ENCODE results near the gene PAXX.
"Not testable (repeated sequence)": the region's sequence is repeated elsewhere in the genome, so short reads cannot be mapped to it uniquely, and the experiment has no call there.

PAXX gene

DNA sequence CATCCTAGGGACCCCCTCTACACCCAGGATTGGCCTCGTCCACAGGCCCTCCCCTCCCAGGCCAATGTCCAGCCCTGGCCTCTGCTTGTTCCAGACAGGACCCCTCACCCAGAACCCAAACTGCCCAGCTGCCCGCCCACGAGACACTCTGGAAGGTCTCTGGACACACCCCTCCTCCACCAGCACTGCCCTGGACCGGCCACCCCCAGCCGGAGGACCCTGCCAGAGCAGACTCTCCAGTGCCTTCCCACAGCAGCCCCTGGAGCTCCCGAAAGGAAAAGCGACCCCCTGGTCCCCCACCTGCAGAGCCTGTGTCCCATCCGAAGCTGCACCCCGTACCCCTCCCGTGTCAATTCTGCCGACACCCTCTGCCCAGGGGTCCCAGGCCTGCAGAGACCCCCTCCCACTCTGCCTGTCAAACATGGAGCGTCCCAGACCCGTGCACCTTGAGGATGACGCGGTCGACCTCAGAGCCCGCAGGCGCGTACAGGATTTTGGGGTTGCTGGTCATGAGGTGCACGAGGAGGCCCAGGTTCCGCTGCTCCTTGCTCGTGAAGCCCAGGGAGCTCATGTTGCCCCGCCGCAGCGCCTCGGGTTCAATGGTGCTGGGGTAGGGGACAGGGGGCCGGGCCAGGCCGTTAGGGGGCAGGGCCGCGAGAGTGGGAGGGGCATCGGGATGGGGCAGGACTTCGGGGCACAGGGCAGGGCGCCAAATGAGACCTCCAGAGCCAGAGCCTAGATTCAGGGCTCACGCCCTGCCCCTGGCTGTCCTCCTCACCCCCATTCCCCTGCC lies 27.9 kb downstream of the PAXX start:
- DNase-seq: no peak

DNA sequence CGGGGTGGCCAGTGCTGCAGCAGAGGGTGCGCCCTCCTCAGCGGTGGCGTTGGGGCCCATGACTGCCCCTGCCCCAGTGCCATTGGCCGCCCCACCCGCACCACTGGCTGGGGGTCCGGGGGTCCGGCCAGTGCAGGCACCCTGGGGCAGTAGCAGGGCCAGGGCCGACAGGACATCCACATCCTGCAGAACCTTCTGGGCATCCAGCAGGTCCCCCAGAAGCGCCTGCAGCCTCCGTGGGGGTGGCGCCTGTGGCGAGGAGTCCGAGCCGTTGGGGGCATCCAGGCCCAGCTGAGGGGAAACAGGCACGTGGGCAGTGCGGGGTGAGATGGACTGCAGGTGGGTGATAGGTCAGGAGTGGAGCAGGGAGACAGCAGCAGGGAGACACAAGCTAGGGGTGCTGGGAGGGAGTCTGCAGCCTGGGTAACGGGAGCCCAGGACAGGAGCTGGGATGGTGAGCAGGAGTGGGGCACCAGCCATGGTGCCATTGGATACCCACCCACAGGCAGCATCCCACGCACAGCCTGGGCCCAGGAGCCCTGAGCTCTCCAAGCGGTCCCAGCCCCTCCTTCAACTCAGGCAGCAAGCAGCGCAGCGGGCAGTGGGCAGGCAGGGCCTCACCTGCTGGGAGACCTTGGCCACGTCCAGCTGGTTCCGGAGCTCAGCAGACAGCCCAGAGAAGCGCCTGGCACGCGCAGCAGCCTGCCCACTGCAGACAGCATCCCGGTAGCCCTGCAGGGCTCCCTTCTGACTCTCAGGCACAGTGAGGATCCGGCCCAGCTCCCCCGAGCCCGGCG lies 28.7 kb downstream of the PAXX start:
- DNase-seq: no peak

- no peak for DNase-seq
Observed at GRCh38 chr9:137021568-137021978, 29.4 kb downstream of the PAXX start.

- no peak for DNase-seq
Observed at GRCh38 chr9:137021979-137022661, 29.9 kb downstream of the PAXX start.

DNA sequence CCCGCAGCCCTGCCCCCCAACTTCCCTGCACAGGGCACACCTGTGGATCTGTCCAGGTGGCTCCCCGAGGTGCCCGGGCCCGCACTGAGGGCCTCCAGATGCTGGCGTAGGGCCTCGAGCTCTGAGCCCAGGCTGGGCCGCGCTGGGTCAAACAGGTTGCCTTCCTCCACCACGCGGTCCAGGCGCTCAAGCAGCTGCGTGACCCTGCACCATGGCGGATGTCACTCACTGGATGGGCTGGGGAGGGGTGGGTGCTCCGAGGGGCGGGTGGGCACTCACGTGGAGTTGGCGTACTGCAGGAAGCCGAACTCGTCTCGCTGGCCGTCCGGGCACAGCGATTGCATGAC lies 30.4 kb downstream of the PAXX start:
- no peak for DNase-seq

DNA sequence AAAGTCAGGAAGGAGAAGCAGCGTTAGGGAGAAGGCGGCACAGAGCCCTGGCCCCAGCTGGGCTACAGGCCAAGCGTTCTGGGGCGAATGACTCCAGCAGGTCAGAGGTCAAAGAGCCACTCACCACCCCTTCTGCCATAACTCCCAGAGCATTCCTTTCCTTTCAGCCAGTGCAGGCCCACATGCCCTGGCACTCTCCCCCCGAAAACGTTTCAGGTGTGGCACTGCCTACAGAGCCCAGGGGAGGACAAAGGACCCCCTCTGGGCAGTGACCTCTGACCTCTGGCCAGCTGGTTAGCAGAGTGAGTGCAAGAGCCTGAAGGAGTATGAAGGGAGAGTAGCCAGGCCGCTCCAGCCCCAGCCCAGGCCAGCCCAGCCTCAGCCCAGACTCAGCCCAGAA lies 30.9 kb downstream of the PAXX start:
- no peak for DNase-seq

DNA sequence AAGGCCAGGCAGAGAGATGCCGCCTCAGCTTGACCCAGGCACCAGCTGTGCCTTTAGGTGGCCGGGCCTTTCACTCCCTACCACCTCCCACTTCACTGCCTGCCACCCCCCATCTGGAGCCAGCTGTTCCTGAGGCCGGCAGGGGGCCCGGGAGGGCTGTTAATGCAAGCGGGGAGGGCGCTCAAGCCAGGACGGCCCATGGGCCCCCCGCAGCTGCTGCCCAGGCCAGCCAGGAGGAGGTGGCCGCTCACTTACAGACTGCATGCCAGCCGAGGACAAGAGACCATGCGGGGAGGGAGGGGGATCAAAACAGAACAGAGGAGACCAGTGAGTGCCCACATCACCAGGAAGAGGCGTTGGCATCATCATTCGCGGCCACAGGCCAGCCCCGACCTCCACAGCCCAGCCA lies 31.4 kb downstream of the PAXX start:
- no peak for DNase-seq

- peak; percentile 80 for DNase-seq
Observed at GRCh38 chr9:137025517-137025966, 33.3 kb downstream of the PAXX start.

DNA sequence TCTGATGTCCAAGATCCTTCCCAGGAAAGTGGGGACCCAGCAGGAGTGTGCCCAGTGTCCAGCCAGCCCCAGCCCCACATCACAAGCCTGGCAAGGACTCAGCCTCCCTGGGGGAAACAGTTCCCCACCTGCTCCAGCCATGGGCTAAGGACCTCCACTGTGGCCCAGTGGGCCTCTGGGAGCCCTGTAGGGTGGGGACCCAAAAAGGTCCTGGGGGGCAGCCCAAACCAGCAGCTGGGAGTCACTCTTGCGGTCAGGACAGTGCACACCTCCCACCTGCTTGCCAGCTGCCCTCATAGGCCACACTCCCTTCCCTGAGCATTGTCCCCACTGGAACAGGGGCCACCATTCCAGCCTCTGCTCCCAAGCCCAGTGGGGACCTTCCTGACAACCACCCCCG lies 34.2 kb downstream of the PAXX start:
- DNase-seq: no peak

DNA sequence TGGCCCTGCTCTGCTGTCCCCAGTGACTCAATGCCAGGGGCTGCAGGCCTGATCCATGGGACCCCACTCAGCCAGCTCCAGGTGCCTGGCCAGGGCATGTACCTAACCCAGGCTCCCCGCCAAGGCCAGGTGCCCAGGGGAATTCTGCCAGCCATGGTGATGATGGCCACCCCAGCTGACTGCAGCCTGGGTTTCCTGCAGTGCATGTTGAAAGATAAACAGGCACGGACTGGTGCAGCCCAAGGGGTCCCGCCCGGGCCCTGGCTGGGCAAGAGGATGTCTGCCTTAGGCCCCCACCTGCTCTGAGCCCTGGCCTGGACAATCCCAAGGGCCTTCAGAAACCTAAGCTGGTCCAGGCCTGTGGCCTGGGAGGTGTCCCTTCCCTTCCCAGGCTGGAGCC lies 34.6 kb downstream of the PAXX start:
- no peak for DNase-seq

DNA sequence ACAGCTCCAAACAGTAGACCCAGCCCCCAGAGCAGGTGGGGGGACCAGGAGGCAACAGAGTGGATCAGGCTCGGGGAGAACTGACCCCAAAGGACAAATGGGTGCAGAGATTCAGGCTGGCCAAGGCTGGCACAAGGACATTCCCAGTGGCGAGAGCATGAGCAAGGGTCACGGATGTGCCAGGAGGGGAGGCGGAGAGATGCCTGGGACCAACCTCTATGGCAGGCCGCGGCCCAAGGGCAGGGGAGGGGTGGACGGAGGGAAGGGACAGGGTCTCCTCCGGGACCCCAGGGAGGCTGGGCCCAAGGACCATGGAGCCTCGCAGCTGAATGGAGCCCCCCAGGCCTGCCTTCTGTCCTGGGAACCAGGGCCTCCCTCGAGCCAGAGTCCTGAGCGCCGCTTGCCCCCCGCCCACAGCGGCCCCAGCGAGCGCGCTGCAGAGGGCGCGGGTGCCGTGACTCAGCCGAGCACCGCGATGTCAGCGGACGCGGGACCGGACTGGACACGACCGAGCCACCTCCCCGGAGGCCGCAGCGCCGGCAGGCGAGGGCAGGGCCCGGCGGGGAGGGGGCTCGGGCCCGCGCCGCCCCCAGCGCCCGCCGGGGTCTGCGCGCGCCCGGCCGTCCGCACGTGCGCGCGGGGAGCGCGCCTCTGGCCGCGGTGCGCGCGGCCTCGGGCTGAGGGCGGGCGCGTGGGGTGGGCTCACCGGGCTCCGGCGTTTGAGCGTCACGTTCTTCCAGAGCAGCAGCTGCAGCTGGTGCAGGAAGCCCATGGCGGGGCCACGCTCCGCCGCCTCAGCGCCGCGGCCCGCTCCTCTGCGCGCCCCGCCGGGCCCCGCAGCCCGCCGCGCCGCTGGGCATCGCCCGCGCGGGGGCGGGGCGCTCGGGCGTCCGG lies 35.4 kb downstream of the PAXX start, which contains the start of gene ABCA2:
Gene ABCA2, minus strand, starts transcription at position 869 of the 894 bp plus-strand sequence. Its CDS starts 97 bp downstream, at position 772.
- DNase-seq: peak; percentile 52

DNA sequence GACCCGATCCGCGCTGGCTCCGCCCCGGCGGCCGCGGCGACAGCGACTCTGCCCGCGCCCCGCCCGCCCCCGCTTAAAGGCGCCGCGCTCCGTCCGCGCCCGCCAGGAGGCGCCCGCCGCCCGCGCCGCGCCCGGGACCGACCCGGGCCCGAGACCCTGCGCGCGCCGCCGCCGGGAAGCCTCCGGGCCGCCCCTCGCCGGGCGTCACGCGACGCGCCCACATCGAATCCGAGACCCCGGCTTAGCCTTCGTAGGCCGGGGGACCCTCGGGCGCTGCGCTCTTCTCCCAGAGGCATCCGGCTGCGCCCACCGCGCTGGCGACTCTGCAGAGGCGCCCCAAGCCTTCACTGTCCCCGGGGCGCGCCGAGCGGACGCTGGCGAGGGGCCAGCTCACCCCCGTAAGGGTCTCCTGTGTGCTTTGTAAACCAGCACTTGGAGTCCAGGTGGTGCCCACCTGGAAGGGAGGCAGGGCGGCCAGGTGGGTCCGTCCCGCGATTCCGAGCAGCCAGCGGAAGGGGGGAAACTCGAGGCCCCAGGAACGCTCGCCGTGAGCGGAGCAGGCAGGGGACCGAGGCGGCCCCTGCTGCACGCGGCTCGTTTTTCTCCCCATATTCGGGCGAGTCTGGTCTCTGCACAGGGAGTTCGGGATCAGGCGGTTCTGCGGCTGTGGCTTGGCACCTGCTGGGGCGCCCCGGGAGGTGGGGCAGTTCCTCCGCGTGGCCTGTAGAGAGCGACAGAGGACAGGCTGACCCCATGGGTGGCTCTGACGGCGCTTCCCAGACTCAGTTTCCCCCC lies 36.2 kb downstream of the PAXX start:
- peak; percentile 82 for DNase-seq

DNA sequence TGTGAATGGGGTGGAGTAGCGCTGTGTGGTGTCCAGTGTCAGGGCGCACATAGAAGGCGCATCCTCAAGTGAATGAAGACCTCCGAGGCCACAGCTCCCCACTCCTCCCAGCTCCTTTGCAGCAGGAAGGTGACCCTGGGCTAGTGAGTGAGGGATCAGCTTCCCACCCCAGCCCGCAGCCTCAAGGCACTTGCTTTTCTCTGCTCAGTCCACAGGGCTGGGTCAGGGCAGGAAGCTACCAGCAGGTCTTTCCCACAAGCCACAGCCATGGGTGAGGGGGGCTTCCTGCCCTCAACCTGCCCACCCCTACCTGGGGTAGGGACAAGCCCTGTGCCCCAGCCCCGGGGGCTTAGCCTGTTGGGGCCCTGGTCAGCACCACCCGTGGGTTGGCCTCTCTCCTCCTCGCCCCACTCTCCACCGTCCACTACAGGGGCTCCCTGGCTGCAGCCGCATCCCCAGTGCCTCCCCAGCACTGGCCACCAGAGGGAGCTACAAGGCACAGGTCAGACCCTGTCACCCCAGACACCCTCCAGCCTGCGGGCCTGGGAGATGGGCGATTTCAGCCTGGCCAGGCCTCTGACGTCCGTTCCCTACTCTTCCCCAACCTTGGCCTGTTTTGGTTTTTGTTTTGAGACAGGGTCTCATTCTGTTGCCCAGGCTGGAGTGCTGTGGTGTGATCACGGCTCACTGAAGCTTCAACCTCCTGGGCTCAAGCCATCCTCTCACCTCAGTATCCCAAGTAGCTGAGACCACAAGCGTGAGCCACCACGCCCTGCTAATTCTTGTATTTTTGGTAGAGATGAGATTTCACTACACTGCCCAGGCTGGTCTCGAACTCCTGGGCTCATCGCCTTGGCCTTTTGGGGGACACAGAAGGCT lies 37.1 kb downstream of the PAXX start:
- DNase-seq: peak; percentile 87

- no peak for DNase-seq
Observed at GRCh38 chr9:137030006-137030405, 37.8 kb downstream of the PAXX start.

DNA sequence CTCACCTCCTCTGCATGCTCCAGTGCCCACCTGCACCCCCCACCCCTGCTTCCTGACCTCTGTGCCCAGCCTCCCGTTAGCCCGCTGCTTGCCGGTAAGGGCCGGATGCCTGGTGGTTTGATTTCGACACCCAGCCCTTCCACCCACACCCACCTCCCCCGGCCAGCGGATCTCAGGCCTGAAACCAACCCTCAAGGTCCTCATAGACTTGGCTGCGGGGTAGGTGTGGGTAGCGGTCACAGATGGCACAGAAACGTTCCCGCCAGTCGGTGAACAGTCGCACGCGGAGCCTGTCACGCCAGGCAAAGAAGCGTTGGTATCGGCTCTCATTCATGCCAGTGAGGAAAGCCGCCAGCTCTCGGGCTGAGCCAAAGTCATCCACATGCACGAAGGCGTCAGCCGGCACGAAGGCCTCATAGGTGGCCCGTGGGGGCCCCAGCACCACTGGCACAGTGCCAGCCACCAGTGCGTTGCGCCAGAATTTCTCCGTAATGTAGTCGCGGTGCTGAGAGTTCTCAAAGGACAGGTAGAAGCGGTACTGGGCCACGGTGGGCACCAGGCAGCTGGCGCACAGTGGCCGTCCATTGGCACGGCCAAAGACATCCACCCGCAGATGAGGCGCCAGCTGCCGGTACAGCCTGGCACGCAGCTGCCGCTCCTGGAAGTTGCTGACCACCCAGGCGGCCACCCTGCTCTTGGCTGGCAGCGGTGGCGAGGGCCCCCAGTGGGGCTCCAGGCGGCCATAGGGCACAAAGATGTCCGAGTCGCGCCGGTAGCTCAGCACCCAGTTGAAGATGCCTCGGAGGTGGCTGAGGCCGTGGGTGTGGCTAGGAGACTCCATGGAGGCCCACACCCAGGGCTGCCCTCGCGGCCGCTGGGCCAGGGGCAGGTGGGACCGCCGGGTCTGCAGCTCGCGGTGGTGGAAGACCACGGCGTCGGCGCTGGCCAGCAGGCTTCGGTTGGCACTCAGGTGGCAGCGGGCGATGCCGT lies 38.6 kb downstream of the PAXX start:
- no peak for DNase-seq

DNA sequence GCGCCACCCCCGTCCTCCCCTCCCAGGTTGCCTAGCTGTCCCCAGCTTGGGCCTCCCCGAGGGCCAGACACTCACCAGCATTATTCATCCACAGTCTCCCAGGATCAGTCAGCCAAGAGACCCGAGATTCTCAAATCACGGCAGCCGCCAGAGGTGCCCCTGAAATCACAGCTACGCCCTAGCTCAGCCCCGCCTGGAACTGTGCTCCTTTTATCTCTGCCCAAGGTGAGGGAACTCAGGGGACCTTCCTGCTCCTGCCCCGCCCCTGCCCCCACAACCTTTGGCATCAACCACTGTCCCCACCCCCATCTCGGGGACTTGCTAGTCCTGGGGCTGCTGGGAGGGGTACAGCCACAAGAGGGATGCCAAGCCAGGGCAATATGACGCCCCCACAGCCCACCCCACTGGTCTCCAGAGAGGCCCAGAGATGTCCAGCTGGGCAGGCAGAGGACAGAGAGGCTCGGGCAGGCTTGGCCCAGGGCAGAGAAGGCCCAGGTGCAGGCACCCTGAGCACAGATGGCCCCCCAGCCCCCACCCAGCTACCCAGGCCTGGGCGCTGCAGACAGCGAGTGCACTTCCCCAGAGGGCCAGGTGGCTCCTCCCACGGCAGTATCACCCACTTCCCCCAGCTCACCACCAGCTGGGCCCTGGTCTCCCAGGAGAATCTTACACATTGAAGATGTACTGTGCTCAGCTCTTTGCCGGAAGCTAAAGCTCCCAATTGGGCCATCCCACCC lies 39.9 kb downstream of the PAXX start, which contains the start of gene FUT7:
Gene FUT7, minus strand, starts transcription at position 185 of the 737 bp plus-strand sequence. Its CDS starts 97 bp downstream, at position 88.
- DNase-seq: no peak

GRCh38 chr9:137032858-137033257 lies 40.6 kb downstream of the PAXX start:
- no peak for DNase-seq

- DNase-seq: not testable (repeated sequence)
Observed at GRCh38 chr9:137033481-137033880, 41.3 kb downstream of the PAXX start.

Measured in eye (tissue), 1 donor.